ENCODE measurements around the gene DTL. TPM values are rescaled to one million over a fixed set of nuclear protein-coding genes. Genes with fewer than 3 reads are reported as not detected.

The DTL gene
- total RNA-seq, 1 donor from 2014 or later, result 5.1 TPM

DNA sequence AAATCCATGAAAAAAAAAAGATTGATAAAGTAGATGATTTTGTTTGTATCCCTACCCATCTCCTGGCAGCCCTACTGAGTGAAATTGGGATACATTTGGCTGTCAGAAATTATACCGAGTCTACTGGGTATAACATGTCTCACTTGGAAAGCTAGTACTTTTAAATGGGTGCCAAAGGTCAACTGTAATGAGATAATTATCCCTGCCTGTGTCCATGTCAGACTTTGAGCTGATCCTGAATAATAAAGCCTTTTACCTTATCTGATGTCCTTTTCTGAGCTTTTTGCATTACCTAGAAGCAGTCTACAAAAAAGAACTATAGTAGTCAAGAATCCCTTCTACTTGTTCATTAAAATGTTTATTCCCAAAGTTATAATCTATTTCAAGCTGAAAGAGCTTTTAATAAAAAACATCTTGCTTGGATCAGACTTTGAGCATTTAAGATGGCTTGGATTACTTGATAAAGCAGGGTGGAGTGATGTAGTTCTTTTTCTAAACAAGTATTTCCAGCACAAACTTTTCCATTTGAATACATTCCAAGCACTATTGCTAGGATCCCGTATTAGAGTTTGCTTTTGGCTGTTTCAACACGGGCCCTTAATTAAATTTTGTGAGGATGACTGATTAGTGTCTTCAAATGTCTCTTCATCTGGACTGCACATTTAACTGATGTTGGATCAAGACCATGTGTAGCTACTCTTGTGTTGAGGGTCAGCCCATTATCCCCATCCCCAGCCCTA is 69.2 kb downstream of the DTL start:
- no peaks in the 10 kb centered on the region for H3K36me3 ChIP-seq (ENCODE audit: control insufficient read depth, insufficient read depth, low read length)
- no peak for DNase-seq (ENCODE audit: low read depth)
- TF ChIP-seq, protein P1, sequence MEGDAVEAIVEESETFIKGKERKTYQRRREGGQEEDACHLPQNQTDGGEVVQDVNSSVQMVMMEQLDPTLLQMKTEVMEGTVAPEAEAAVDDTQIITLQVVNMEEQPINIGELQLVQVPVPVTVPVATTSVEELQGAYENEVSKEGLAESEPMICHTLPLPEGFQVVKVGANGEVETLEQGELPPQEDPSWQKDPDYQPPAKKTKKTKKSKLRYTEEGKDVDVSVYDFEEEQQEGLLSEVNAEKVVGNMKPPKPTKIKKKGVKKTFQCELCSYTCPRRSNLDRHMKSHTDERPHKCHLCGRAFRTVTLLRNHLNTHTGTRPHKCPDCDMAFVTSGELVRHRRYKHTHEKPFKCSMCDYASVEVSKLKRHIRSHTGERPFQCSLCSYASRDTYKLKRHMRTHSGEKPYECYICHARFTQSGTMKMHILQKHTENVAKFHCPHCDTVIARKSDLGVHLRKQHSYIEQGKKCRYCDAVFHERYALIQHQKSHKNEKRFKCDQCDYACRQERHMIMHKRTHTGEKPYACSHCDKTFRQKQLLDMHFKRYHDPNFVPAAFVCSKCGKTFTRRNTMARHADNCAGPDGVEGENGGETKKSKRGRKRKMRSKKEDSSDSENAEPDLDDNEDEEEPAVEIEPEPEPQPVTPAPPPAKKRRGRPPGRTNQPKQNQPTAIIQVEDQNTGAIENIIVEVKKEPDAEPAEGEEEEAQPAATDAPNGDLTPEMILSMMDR (IDR thresholded peaks at IDR 0.05; ENCODE audit: insufficient read depth, low read length, poor library complexity, severe bottlenecking), result no peak
- H3K27me3 ChIP-seq (ENCODE audit: control insufficient read depth, insufficient read depth, low read length), result no peaks in the 10 kb centered on the region
- no peak overlapping the region for H3K4me3 ChIP-seq (ENCODE audit: low read depth, low read length)

DNA sequence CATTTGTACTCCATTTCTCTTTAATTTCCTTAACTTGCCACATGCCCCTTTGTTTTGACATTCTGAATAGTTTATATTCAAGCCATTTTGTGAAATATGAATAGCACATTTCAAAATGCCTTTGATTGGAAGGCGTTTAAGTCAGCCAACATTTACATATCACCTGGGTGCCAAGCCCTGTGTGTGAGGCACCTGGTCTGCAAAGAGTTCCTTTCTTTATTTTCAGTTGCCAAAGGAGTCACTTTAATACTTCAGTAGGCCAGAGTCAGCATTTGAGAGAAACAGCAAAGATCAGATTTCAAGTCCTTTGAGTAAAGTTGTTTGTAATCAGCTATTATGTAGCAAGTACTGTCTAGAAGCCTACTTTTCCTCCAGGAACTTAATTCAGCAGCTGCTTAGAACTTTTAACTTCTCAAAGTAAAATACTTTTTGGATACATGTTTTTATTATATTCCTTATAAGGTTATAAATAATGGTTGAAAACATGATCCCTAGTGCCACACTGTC is 70.8 kb downstream of the DTL start:
- DNase-seq (ENCODE audit: low read depth), result no peak
- no peaks in the 10 kb centered on the region for H3K27me3 ChIP-seq (ENCODE audit: control insufficient read depth, insufficient read depth, low read length)
- TF ChIP-seq, protein P1 (IDR thresholded peaks at IDR 0.05; ENCODE audit: insufficient read depth, low read length, poor library complexity, severe bottlenecking), result no peak
- H3K36me3 ChIP-seq (ENCODE audit: control insufficient read depth, insufficient read depth, low read length), result no peaks in the 10 kb centered on the region
- H3K4me3 ChIP-seq (ENCODE audit: low read depth, low read length), result no peak overlapping the region

DNA sequence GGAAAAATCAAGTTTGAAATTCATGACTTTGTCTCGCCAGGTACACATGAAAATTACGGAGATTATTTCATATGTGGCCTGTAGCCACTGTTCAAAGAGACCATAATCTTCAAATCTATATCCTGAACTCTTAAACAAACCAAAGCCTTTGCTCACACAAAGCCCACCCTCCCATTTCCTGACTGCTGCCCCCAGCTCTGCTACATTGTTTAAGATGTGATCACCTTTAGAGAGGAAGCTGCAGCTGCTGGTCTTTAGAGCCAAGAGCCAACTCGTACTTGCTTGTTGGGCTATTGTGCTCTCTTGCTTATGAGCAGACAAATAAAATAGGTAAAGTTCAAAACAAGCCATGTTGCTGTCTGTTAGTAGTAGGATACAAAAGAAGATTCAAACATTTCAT is 71.9 kb downstream of the DTL start:
- DNase-seq (ENCODE audit: low read depth), result no peak
- Histone ChIP-seq H3K27me3 (ENCODE audit: control insufficient read depth, insufficient read depth, low read length) (no peaks in the 10 kb centered on the region), H3K36me3 (ENCODE audit: control insufficient read depth, insufficient read depth, low read length) (no peaks in the 10 kb centered on the region), H3K4me3 (ENCODE audit: low read depth, low read length) (no peak overlapping the region)
- TF ChIP-seq, protein P1 (IDR thresholded peaks at IDR 0.05; ENCODE audit: insufficient read depth, low read length, poor library complexity, severe bottlenecking), result no peak

DNA sequence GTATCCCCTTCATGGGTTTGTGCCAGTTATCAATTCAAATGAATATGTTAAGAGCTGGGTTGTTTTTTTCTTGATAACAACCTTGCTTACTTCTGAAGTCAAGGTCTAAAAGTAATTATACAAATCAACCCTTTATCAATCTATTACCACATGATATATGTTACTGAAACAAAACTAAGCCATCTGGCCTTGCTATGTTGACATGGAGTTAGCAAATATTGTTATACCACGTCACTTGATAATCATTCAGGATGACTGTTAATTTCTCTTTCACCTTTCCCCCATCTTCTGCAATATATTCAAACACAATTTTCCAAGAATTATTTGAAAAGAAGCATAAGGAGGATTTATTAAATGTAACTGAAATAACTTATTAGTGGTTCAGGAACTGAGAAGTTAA is 72.6 kb downstream of the DTL start:
- Histone ChIP-seq H3K36me3 (ENCODE audit: control insufficient read depth, insufficient read depth, low read length) (no peaks in the 10 kb centered on the region), H3K4me3 (ENCODE audit: low read depth, low read length) (no peak overlapping the region), H3K27me3 (ENCODE audit: control insufficient read depth, insufficient read depth, low read length) (no peaks in the 10 kb centered on the region)
- TF ChIP-seq, protein P1 (IDR thresholded peaks at IDR 0.05; ENCODE audit: insufficient read depth, low read length, poor library complexity, severe bottlenecking), result no peak
- DNase-seq (ENCODE audit: low read depth), result no peak

DNA sequence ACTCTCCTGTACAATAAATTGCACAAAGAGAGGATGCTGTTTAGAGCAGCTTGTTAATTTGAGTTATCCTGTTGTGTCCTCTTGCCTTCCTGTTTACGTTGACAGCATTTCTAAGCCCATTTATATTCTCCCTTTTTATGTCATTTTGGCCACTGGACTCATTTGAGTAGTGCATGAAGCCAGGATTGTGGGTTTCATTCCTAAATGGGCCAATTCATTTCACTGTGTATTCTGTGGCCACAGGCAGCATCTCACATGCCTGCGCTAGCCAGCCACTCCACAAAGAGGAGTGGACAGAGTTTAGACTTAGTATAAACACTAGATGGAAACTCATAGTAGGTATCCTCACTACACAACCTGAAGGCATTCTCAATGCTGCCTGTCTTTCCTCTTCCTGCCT is 73.4 kb downstream of the DTL start:
- Histone ChIP-seq H3K4me3 (ENCODE audit: low read depth, low read length) (no peak overlapping the region), H3K36me3 (ENCODE audit: control insufficient read depth, insufficient read depth, low read length) (no peaks in the 10 kb centered on the region), H3K27me3 (ENCODE audit: control insufficient read depth, insufficient read depth, low read length) (no peaks in the 10 kb centered on the region)
- no peak for DNase-seq (ENCODE audit: low read depth)
- TF ChIP-seq, protein P1 (IDR thresholded peaks at IDR 0.05; ENCODE audit: insufficient read depth, low read length, poor library complexity, severe bottlenecking), result no peak

DNA sequence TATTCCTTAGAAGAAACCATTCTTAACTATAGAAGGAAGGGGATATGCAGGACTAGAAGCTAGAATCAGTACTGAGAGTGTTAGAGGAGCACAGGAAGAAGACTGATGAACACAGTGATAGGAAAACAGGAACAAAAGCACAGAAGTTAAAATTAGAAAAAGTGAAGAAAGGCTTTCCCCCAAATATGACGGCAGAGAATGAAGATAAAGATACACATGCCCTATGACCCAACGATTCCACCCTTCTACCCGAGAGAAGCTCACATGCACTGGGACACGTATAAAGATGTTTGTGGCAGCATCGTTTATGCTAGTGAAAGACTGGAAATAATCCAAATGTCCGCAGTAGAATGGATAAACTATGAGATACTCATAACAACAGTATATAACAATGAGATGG is 74.2 kb downstream of the DTL start:
- TF ChIP-seq, protein P1 (IDR thresholded peaks at IDR 0.05; ENCODE audit: insufficient read depth, low read length, poor library complexity, severe bottlenecking), result no peak
- Histone ChIP-seq H3K36me3 (ENCODE audit: control insufficient read depth, insufficient read depth, low read length) (no peaks in the 10 kb centered on the region), H3K4me3 (ENCODE audit: low read depth, low read length) (no peak overlapping the region), H3K27me3 (ENCODE audit: control insufficient read depth, insufficient read depth, low read length) (no peaks in the 10 kb centered on the region)
- no peak for DNase-seq (ENCODE audit: low read depth)

All from kidney epithelial cell (primary cell).